ENCODE measurements around the gene TRAF6. TPM values are rescaled to one million over a fixed set of nuclear protein-coding genes. Genes with fewer than 3 reads are reported as not detected.

The TRAF6 gene
- total RNA-seq, 3 donors from 2014 or later (not counting 1 experiment from before 2014, with no cell fraction given), result 37.9 to 43.3 (median 40.2) TPM

- Mint-ChIP-seq H3K9me3 (no peaks in the 10 kb centered on the region), H3K36me3 (peaks cover 34% of the 10 kb centered on the region), H3K27me3 (ENCODE audit: low read depth in 2 of 2) (no peaks in the 10 kb centered on the region), H3K27ac (peak overlapping the region; percentile 63 to 87), H3K4me3 (no peak overlapping the region), H3K4me1 (peaks cover 71 to 84% of the 10 kb centered on the region in 2 donors)
- DNase-seq, result no peak
- peak in 2 of 3 donors; percentile 29 to 57 for ATAC-seq
- 69% methylated on average over 2 of the region's 4 CpGs for WGBS (ENCODE audit: insufficient coverage)
- Histone ChIP-seq H3K27ac (ENCODE audit: low read length) (no peak overlapping the region), H3K9me3 (ENCODE audit: control insufficient read depth, insufficient read depth, low read length) (no peaks in the 10 kb centered on the region), H3K4me3 (ENCODE audit: low read length) (no peak overlapping the region), H3K4me1 (ENCODE audit: control insufficient read depth, insufficient read depth, low read length) (peaks cover 8% of the 10 kb centered on the region), H3K27me3 (ENCODE audit: control insufficient read depth, insufficient read depth, low read length) (no peaks in the 10 kb centered on the region), H3K36me3 (ENCODE audit: control insufficient read depth, insufficient read depth, low read length) (peaks cover 32% of the 10 kb centered on the region)
- intact Hi-C loops (cut with micrococcal nuclease), result no loop called here
- no peak for TF ChIP-seq CTCF (IDR thresholded peaks at IDR 0.05)
Measured at GRCh38 chr11:36465449-36466163, 44.5 kb downstream of the TRAF6 start.

DNA sequence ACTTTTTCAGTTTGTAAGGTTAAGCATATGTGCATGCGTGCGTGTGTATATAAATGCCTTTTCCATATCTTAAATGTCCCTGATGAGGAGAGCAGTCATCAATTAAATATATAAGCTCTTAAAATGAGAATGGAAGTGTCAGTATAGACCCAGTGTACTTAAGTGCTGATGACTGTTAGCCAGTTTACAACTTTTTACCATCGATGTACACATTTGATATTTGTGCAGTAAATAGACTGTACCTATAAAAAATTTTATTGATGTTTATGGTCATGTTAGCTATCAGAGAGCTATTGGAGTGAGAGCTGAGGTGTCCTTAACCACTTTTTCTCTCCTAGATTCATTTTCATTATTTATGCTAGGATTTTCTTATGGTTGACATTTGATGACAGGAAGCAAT is 45.4 kb downstream of the TRAF6 start:
- no peaks in the 10 kb centered on the region for H3K9me3 ChIP-seq (ENCODE audit: control insufficient read depth, insufficient read depth, low read length)
- intact Hi-C loops (cut with micrococcal nuclease), result no loop called here

DNA sequence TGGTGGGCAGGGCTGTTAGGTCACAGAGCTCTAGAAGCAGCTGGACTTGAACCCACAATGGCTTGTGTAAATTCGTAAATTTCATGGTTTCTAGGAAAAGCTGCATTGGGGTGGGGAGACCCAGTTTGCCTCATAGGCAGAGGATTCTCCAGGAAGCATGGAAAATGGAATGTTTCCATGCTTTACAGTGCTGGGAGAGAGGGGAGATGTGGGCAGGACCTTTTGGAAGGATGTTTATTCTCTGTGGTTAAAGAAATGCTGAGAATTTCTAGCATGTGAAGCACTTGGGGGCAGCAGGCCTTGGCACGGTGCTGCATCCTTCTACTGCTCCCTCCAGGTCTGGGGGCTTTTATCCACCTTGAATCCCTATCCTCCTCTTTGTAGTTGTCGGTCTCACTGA is 46.3 kb downstream of the TRAF6 start:
- H3K36me3 Mint-ChIP-seq, result peaks cover 34% of the 10 kb centered on the region
- intact Hi-C loops (cut with micrococcal nuclease), result no loop called here

More for the DNA sequence above, 45.4 kb downstream of the TRAF6 start:
- Histone ChIP-seq H3K27ac (ENCODE audit: low read length) (no peak overlapping the region), H3K27me3 (ENCODE audit: control insufficient read depth, insufficient read depth, low read length) (no peaks in the 10 kb centered on the region), H3K4me3 (ENCODE audit: low read length) (no peak overlapping the region), H3K4me1 (ENCODE audit: control insufficient read depth, insufficient read depth, low read length) (peaks cover 15% of the 10 kb centered on the region), H3K36me3 (ENCODE audit: control insufficient read depth, insufficient read depth, low read length) (peaks cover 32% of the 10 kb centered on the region)
- Mint-ChIP-seq H3K4me1 (peaks cover 70 to 84% of the 10 kb centered on the region in 2 donors), H3K27ac (peak overlapping the region; percentile 63 to 87), H3K9me3 (no peaks in the 10 kb centered on the region), H3K4me3 (no peak overlapping the region), H3K36me3 (peaks cover 34% of the 10 kb centered on the region), H3K27me3 (ENCODE audit: low read depth in 2 of 2) (no peaks in the 10 kb centered on the region)
- DNase-seq, result no peak
- no peak for ATAC-seq
- TF ChIP-seq CTCF (IDR thresholded peaks at IDR 0.05), result no peak
- no CpG with 5 or more reads among the region's 3 CpGs for WGBS (ENCODE audit: insufficient coverage)

More for the DNA sequence above, 46.3 kb downstream of the TRAF6 start:
- Histone ChIP-seq H3K4me3 (ENCODE audit: low read length) (no peak overlapping the region), H3K9me3 (ENCODE audit: control insufficient read depth, insufficient read depth, low read length) (no peaks in the 10 kb centered on the region), H3K36me3 (ENCODE audit: control insufficient read depth, insufficient read depth, low read length) (peaks cover 33% of the 10 kb centered on the region), H3K4me1 (ENCODE audit: control insufficient read depth, insufficient read depth, low read length) (peaks cover 20% of the 10 kb centered on the region), H3K27ac (ENCODE audit: low read length) (no peak overlapping the region), H3K27me3 (ENCODE audit: control insufficient read depth, insufficient read depth, low read length) (no peaks in the 10 kb centered on the region)
- ATAC-seq (no peak), DNase-seq (no peak)
- no peaks in the 10 kb centered on the region for H3K9me3 Mint-ChIP-seq
- no peak for TF ChIP-seq CTCF (IDR thresholded peaks at IDR 0.05)
- H3K4me3 Mint-ChIP-seq, result no peak overlapping the region
- 93% methylated on average over 3 of the region's 3 CpGs for WGBS (ENCODE audit: insufficient coverage)
- H3K4me1 Mint-ChIP-seq, result peaks cover 70 to 84% of the 10 kb centered on the region in 2 donors
- H3K27me3 Mint-ChIP-seq (ENCODE audit: low read depth in 2 of 2), result no peaks in the 10 kb centered on the region
- peak overlapping the region; percentile 63 to 87 for H3K27ac Mint-ChIP-seq

Measured in natural killer cell (primary cell).